GM10266 (cell line): ENCODE measurements around the gene TSPOAP1.
A peak's percentile ranks its signal among the peaks of the same experiment; 100 is the strongest.

Experiments used
- DNase-seq: peaks from one replicate; pipeline ENCODE4 v3.0.0; 2012; ENCODE audit errors: extremely low spot score
- CTCF ChIP-seq: IDR thresholded peaks from 2 replicates; pipeline ENCODE4 v1.5.1; 2012; ENCODE audit warnings: mild to moderate bottlenecking, low read depth; ENCODE audit not compliant: control insufficient read depth, insufficient read depth; ENCODE audit errors: missing control alignments

Gene TSPOAP1

DNA sequence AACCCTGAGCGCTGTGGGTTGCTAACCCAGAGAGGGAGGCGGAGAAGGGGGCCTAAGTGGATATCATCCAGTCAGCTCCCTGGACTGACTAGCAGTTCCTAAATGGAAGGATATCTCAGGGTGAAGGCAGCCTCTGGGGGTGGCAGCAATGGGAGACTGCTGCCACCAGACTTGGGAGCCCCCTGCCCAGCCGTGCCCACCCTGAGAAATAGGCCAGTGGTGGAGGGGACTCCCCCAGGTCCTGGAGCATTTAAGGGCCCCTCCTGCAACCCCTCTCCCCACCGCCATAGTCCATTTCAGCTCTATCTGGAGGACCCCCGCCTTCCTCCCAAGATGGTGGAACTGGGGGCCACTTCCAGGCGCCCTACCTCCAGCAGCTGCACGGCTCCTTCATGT, 8.4 kb downstream of the TSPOAP1 start:
- DNase-seq: no peak
- no peak for TF ChIP-seq CTCF

- no peak for DNase-seq
- TF ChIP-seq CTCF: no peak
These were observed 9.1 kb downstream of the TSPOAP1 start for GRCh38 chr17:58319173-58320162.

DNA sequence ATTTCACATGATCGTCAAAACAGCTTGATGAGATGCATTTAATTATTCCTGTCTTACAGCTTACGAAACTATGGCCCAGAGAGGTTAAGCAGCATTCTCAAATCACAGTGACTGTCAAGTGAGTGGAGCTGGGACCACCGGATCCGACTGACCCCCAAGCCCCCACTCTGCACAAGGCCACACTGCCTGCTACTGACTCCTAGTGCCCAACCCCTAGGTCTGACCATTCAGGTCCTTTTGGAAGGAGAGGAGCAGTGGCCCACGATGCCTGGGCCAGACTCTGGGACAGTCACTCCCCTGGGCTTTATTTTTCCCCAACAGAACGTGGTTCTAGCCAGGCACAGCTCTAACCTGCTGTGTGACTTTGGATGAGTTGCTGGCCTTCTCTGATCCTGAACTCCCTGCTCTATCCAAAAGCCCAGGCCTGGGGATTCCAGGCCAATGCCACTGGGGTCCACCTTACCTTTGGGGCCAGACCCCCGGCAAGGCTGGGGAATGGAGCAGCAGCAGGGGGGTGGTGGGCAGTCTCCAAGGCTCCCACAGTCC, 9.9 kb downstream of the TSPOAP1 start:
- TF ChIP-seq CTCF: no peak
- no peak for DNase-seq

DNA sequence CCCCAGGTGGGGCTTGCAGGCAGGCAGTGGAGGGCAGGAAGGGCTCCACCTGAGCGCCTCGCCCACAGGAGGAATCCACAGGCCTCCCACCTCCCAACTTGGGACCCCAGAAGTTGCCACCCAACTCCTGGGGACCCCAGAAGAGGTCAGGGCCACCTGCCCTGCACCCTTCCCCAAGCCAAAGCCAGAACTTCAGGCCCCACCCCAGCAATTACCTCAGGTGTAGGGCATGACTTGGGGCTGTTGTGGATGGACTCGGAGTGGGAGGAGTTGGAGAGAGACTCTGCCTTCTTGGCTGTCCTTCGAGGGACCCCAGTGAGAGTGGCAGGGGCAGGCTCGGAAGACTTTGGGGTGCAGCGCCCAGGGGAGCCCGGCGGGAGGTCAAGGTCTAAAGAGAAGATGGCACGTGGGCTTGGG, 10.5 kb downstream of the TSPOAP1 start:
- no peak for TF ChIP-seq CTCF
- no peak for DNase-seq

DNA sequence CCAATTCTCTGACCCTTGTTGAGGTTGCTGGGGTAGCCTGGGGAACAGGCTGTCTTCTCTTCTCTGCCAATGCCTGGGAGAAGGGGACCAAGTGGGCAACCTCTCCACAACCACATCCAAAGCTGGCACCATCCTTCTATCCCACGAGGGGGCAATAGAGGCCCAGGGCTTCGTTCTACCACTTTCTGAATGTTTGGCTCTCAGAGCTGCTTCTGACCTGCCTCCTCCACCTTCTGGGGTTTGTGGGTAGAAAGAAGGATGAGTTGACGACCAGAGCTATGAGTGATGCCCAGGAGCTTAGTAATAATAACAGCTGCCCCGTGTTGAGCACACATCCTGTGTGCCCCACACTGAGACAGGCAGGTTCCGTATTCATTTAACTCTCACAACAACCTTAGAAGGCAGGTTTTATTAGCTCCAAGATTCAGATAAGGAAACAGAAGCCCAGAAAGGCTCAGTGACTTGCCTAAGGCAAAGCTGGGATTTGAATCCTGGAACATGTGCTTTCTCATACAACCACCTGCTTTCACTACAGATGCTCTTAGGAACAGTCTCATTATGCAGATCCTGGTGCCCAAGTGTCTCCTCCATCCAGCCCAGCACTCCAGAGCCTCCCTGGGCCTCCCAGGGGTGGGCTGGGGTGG, 11.1 kb downstream of the TSPOAP1 start:
- peak; percentile 68 for TF ChIP-seq CTCF
- DNase-seq: peak; percentile 80

DNA sequence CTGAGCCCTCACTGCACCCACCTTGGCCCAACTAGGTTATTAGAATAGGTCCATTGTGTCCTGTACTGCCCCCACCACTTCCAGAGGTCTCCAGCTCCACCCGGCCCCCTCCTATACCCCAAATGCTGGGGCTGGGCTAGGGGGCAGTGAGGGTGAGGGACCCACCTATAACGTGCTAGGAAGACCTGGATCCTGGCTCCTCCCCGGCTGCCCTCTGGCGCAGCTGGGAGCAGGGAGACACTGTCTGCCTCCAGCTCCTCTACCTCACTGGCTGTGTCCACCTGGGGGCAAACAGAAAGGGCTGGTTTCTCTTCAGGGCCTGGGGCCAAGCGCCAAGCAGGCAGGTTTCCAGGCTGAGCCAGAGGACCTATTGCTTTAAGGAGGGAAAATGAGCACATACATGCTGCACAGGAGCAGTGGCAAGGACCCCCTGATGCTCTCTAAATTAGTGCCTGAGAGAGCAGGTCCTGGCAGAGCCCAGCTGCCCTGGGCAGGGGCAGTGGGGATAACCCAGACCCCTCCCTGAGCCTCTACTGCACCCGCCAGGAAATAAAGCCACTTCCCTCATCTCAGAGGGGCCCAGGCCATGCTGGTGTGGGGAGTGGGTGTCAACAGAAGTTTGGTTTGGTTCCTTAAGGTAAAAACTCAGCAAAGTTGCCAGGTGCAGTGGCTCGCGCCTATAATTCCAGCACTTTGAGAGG, 12.2 kb downstream of the TSPOAP1 start:
- DNase-seq: no peak
- no peak for TF ChIP-seq CTCF
